ENCODE results near the gene OBSCN. TPM values are rescaled to one million over a fixed set of nuclear protein-coding genes. Genes with fewer than 3 reads are reported as not detected.

OBSCN gene
- total and polyA plus RNA-seq, 2 donors (not counting 3 experiments of a cell fraction or from before 2014, with no cell fraction given) = 1.5 to 2.9 TPM

GRCh38 chr1:228160201-228160761, 47.6 kb upstream of the OBSCN start:
- peaks cover 22% of the 10 kb centered on the region for H3K4me1 ChIP-seq (ENCODE audit: control insufficient read depth, extremely low read depth, insufficient read depth, low read length)
- dilution Hi-C loops (cut with MboI; ENCODE audit: extremely low pct_ligation_motif_present, low sequenced_read_pairs) (no loop called here), intact Hi-C loops (cut with micrococcal nuclease) (loop anchor here (10.0 kb wide), 1 partner anchor 375 kb away; no protein-coding TSS in a partner anchor)
- no peaks in the 10 kb centered on the region for H3K9me1 ChIP-seq (replicated peaks; ENCODE audit: control insufficient read depth, extremely low read depth, insufficient read depth, low read length)
- no peak overlapping the region for H3K9ac ChIP-seq (replicated peaks; ENCODE audit: extremely low read depth, insufficient read depth, low read length)
- no peak for FAIRE-seq
- CTCF ChIA-PET = no interaction called here
- no TSS peak for BruUV-seq (replicated peaks)
- H3K4me3 ChIP-seq (replicated peaks in 1 of 3; ENCODE audit: insufficient read depth in 1 of 3, low read depth in 1 of 3, low read length in 3 of 3) = no peak overlapping the region
- H4K20me1 ChIP-seq (replicated peaks; ENCODE audit: control insufficient read depth, extremely low read depth, insufficient read depth, low read length) = no peaks in the 10 kb centered on the region
- H3K27ac ChIP-seq (ENCODE audit: insufficient read depth, low read depth, low read length) = no peak overlapping the region
- TF ChIP-seq EZH2 (IDR thresholded peaks at IDR 0.05; ENCODE audit: borderline replicate concordance, low read depth, low read length, severe bottlenecking) (no peak), MYC (IDR thresholded peaks at IDR 0.05; ENCODE audit: low read depth, low read length) (no peak), GATA2 (IDR thresholded peaks at IDR 0.05; ENCODE audit: insufficient read depth, insufficient read length, low read depth, low read length) (no peak), JUN (IDR thresholded peaks at IDR 0.05; ENCODE audit: borderline replicate concordance, insufficient read depth, insufficient read length, low read depth) (no peak), POLR2AphosphoS5 (IDR thresholded peaks at IDR 0.05; ENCODE audit: insufficient read depth, low read depth, low read length) (no peak), FOS (IDR thresholded peaks at IDR 0.05; ENCODE audit: borderline replicate concordance, insufficient read depth, low read length) (no peak), POLR2A (IDR thresholded peaks at IDR 0.05; ENCODE audit: low read depth, low read length) (no peak)
- TF ChIP-seq, protein P1, sequence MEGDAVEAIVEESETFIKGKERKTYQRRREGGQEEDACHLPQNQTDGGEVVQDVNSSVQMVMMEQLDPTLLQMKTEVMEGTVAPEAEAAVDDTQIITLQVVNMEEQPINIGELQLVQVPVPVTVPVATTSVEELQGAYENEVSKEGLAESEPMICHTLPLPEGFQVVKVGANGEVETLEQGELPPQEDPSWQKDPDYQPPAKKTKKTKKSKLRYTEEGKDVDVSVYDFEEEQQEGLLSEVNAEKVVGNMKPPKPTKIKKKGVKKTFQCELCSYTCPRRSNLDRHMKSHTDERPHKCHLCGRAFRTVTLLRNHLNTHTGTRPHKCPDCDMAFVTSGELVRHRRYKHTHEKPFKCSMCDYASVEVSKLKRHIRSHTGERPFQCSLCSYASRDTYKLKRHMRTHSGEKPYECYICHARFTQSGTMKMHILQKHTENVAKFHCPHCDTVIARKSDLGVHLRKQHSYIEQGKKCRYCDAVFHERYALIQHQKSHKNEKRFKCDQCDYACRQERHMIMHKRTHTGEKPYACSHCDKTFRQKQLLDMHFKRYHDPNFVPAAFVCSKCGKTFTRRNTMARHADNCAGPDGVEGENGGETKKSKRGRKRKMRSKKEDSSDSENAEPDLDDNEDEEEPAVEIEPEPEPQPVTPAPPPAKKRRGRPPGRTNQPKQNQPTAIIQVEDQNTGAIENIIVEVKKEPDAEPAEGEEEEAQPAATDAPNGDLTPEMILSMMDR (IDR thresholded peaks at IDR 0.05; ENCODE audit: extremely low read depth in 1 of 2, insufficient read depth in 1 of 2, low read depth in 1 of 2, low read length in 2 of 2) = no peak
- TF ChIP-seq, protein P2, sequence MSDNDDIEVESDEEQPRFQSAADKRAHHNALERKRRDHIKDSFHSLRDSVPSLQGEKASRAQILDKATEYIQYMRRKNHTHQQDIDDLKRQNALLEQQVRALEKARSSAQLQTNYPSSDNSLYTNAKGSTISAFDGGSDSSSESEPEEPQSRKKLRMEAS (IDR thresholded peaks at IDR 0.05; ENCODE audit: insufficient read depth, insufficient read length) = no peak
- H3K9me3 ChIP-seq (replicated peaks; ENCODE audit: control insufficient read depth, insufficient read depth, low read length) = no peaks in the 10 kb centered on the region
- POLR2A ChIA-PET = no interaction called here
- no peaks in the 10 kb centered on the region for H3K27me3 ChIP-seq (ENCODE audit: control insufficient read depth in 2 of 2, insufficient read depth in 2 of 2, low read length in 2 of 2)
- H2AFZ ChIP-seq (ENCODE audit: low read depth, low read length) = no peak overlapping the region
- no peaks in the 10 kb centered on the region for H3K36me3 ChIP-seq (ENCODE audit: control insufficient read depth in 2 of 2, extremely low read depth in 1 of 2, insufficient read depth in 2 of 2, low read length in 2 of 2)
- no peak for DNase-seq (ENCODE audit: low read depth, low spot score)
- no peak overlapping the region for H3K4me2 ChIP-seq (ENCODE audit: insufficient read depth, low read length)
- H3K79me2 ChIP-seq (ENCODE audit: control insufficient read depth, insufficient read depth, low read length) = no peaks in the 10 kb centered on the region
